ENCODE measurements around the gene MTX1.
A peak's percentile ranks its signal among the peaks of the same experiment; 100 is the strongest.

The MTX1 gene

DNA sequence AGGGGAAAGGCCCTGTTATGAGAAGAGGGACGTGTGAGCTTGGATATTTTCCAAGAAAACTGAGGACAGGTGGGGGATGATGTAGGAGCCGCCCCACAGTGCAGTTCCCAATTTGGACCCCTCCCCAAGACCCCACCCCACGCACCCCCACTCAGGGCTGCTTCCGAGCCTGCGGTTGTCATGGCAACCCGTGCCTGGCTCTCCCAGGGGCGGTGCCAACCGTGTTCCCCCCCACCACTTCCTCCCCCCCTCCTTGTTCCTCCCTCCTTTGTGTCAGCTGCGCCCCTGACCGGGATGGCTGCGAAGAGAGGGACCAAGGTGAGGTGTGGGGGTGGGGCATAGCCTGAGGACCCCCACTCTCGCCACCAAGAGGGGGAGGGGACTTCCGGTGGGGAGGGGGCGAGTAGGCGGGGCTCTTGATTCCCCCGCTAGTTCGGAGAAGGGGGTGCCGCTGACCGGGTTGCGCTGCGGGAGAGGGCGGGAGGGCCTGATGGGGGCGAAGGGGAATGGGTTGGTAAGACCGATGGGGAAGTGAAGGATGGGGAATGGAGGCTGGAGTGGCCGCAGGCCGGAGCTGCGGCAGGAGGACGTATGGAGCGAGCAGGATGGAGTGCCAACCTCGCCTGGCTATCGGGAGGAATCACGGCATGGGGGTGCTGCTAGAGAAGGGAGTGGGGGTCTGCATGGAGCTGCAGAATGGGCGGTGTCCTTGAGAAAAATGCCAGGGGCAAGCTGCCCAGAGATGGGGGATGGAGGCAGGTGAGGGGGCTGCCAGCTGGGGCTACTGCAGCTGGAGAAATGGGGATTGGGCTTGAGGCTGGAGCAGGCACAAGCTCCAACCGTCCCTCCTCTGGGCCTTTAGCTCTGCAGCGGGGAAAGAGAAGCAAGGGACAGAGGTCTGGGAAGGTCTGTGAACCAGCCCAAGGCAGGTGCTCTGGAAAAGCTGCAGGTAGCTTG lies 33.9 kb upstream of the MTX1 start:
- DNase-seq (ENCODE audit: low read depth in 3 of 3), result peak in 1 of 3 donors; percentile 50

DNA sequence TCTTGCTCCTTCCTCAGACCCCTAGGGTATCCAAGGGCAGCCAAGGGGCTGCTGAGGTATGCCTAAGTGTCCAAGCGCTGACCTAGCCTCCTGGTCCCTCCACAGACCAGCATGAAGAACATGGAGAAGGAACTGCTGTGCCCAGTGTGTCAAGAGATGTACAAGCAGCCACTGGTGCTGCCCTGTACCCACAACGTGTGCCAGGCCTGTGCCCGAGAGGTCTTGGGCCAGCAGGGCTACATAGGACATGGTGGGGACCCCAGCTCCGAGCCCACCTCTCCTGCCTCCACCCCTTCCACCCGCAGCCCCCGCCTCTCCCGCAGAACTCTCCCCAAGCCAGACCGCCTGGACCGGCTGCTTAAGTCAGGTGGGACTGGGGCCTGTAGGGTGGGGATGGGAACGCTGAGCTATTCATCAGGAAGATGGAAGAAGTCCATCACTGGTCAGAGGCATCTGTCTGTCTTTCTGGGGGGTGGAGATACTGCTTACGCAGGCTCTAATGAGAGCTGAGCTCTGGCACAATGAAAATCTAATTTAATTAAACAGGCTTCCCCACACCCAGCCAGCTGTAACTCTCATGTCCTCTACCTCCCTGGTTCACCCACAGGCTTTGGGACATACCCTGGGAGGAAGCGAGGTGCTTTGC lies 33.1 kb upstream of the MTX1 start:
- no peak for DNase-seq (ENCODE audit: low read depth in 3 of 3)

DNA sequence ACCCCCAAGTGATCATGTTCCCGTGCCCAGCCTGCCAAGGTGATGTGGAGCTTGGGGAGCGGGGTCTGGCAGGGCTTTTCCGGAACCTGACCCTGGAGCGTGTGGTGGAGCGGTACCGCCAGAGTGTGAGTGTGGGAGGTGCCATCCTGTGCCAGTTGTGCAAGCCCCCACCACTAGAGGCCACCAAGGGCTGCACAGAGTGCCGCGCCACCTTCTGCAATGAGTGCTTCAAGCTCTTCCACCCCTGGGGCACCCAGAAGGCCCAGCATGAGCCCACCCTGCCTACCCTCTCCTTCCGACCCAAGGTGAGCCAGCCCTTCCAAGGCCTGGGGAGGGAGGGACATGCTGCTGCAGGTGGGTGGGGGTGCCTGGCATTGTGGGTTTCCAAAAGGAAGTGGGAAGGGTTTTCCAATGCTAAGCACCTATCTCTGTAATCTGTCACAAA lies 32.5 kb upstream of the MTX1 start:
- DNase-seq (ENCODE audit: low read depth in 3 of 3), result no peak

DNA sequence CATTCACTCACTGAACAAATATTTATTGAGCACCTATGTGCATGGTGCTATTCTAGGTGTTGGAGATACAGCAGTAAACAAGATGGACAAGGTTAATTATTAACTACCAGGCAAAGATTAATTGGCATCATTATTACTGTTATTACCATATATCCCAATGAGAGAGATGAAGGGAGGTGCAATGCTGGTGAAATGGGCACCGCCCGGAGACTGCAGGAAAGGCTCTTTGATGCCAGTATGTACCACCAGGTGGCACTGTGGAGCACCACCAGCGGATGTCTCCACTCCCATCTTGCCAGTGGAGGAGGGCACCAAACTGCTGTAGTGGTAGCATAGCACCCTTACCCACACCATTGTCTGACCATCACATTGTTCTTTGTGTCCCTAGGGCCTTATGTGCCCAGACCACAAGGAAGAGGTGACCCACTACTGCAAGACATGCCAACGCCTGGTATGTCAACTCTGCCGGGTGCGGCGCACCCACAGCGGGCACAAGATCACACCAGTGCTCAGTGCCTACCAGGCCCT lies 31.9 kb upstream of the MTX1 start:
- peak; percentile 60 to 88 (median 80) for DNase-seq (ENCODE audit: low read depth in 3 of 3)

DNA sequence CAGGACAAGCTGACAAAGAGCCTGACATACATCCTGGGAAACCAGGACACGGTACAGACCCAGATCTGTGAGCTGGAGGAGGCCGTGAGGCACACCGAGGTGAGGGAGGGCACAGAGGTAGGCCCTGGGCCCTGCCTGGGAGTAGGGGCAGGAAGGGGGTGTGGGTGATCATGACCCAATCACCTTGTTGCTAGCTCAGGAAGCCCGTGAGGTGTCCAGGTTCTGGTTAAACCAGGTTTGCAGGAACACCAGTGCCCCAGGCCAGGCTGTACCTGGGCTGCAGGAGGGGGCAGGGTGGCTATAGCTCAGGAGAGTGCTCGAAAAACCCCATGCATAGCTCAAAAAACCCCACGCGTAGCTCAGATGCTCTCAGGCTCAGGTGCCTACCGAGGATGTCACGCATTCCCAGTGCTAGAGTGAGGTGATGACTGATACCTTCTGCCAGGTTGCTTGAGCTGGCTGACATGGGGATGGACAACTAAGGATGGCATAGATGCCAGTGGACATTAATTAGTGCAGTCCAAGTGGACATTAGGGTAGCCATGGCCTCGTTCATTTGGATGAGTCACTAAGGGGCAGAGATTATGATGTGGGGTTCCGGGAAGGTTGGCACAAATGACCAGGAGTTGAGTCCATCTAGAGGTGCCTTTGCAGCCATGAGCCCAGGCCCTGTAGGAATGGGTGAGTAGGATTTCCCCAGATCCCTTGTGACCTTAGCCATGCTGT lies 31.1 kb upstream of the MTX1 start:
- DNase-seq (ENCODE audit: low read depth in 3 of 3), result no peak

DNA sequence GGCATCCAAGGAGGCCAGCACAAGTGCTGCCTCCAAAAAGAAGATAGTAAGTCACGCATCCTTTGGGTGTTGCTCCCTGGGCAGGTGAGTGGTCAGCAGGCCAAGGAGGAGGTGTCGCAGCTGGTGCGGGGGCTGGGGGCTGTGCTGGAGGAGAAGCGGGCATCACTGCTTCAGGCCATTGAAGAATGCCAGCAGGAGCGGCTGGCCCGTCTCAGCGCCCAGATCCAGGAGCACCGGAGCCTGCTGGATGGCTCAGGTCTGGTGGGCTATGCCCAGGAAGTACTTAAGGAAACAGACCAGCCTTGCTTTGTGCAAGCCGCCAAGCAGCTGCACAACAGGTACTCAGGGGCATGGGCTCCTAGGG lies 30.6 kb upstream of the MTX1 start:
- no peak for DNase-seq (ENCODE audit: low read depth in 3 of 3)

DNA sequence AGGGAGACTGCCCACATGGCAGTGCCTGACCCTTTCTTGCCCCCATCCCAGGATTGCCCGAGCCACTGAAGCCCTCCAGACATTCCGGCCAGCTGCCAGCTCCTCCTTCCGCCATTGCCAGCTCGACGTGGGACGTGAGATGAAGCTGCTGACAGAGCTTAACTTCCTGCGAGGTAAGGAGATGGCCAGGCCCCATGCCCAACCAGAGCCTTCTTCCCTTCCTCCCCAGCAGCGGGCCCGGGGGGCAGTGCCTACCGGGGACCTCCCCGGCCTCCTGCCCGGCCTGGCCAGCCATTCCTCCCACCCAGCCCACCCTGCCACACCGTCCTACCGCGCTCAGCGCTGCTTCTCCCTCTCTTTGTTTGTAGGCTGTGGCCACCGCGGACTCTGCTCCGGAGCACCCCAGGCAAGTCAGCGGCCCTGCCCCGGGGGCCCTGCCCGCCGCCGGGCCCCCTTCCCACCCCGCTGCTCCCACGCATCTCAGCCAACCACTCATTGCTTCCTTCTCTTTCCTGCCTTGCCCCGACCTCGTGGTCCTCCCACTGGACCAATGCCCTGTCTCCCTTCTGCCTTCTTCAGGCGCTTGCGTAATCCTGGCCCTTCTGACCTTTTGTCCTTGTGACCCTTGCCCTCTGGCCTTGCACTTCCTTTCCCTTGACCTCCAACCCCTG lies 29.9 kb upstream of the MTX1 start:
- no peak for DNase-seq (ENCODE audit: low read depth in 3 of 3)

DNA sequence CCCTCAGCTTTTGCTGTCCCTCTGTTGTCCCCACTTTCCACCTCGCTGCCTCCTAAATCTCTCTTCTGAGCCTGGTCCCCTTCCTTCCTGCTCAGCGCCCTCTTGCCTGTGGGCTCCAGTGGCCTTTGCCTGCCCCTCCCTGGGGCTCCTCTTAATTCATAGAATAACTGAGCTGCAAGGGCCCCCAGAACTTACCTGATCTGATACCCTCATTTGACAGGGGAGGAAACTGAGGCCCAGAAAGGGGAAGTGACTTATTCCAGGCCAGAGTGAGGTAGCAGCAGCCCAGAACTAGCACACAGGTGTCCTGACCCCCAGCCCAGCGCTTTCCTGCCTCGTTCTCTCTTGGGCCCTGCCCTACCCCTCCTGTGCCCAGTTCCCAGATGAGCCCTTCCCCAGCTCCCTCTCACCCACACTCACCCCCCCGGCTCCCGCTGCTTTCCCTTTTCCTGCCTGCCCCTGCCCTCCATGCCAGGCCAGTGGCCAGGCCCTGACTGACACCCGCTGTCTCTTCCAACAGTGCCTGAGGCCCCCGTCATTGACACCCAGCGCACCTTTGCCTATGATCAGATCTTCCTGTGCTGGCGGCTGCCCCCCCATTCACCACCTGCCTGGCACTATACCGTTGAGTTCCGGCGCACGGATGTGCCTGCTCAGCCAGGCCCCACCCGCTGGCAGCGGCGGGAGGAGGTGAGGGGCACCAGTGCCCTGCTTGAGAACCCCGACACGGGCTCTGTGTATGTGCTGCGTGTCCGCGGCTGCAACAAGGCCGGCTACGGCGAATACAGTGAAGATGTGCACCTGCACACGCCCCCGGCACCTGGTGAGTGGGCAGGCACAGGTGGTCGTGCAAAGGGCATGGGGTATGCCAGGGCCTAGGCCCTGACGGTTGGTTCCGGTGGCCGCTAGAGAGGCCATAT lies 29.1 kb upstream of the MTX1 start:
- no peak for DNase-seq (ENCODE audit: low read depth in 3 of 3)

DNA sequence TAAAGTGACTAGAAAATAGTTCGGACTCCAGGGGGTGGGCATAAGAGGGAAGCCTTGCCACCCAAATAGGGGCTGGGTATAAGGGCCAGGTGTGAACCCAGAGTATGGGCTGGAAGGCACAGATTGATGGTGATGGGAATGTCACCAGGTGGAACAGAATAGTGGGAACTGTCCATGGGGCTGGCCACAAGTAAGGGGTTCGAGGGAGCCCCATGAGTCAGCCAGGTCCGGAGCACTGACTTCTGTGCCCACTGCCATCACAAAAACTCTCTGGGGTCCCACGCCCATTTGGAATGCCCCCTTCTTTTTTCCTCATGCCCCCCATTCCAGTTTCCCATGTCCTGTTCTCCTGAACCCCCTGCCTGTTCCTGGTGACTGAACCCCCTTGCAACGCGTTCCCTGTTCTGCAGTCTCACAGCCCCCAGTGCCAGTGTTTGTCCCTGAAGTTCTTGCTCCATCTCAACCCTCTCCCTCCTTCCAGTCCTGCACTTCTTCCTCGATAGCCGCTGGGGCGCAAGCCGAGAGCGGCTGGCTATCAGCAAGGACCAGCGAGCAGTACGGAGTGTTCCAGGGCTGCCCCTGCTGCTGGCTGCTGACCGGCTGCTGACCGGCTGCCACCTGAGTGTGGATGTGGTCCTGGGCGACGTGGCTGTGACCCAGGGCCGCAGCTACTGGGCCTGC lies 27.0 kb upstream of the MTX1 start:
- DNase-seq (ENCODE audit: low read depth in 3 of 3), result no peak

DNA sequence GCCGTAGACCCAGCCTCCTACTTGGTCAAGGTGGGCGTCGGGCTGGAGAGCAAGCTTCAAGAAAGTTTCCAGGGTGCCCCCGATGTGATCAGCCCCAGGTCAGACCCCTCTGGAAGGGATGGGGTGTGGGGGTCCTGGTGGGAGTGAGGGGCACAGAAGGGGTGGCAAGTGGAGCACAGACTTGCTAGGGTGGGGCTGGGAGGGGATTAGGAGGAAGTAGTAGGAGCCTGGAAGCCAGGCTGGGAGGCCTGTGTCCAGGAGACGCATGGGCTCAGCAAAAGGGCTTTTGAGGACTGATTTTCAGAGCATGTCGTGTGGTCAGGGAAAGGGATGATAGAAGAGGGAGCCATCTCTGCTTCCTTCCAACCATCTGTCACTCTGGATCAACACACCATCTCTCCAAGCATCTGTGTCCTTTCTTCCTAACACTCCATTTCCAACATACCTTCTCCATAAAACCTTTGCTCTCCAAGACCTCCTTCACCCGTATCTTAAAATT lies 26.4 kb upstream of the MTX1 start:
- DNase-seq (ENCODE audit: low read depth in 3 of 3), result no peak

DNA sequence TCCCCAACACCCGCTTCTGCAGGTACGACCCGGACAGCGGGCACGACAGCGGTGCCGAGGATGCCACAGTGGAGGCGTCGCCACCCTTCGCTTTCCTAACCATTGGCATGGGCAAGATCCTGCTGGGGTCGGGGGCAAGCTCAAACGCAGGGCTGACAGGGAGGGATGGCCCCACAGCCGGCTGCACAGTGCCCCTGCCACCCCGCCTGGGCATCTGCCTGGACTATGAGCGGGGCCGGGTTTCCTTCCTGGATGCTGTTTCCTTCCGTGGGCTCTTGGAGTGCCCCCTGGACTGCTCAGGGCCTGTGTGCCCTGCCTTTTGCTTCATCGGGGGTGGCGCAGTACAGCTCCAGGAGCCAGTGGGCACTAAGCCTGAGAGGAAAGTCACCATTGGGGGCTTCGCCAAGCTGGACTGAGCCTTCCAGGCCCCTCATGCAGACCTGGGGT lies 24.7 kb upstream of the MTX1 start:
- DNase-seq (ENCODE audit: low read depth in 3 of 3), result no peak

DNA sequence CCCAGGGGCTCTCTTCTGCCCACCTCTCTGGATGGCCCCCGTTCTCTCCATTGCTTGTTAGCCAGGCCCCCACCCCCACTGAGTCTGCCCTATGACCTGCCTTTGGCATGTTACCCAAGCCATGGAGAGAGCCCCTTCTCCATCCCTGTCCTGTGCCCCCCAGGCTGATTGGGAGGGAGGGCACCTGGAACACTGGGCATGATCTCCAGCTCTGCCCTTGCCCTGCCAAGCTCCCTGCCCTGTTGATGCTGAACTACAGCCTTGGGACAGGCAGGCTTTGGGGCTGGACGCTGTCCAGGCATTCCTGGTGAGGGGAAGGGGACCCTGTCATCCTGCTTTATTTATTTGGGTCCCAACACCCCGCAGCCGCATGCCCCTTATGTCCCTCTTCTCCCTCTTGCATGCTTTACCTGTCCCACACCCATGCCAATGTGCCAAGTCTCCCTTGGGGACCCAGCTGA lies 24.1 kb upstream of the MTX1 start:
- DNase-seq (ENCODE audit: low read depth in 3 of 3), result no peak

DNA sequence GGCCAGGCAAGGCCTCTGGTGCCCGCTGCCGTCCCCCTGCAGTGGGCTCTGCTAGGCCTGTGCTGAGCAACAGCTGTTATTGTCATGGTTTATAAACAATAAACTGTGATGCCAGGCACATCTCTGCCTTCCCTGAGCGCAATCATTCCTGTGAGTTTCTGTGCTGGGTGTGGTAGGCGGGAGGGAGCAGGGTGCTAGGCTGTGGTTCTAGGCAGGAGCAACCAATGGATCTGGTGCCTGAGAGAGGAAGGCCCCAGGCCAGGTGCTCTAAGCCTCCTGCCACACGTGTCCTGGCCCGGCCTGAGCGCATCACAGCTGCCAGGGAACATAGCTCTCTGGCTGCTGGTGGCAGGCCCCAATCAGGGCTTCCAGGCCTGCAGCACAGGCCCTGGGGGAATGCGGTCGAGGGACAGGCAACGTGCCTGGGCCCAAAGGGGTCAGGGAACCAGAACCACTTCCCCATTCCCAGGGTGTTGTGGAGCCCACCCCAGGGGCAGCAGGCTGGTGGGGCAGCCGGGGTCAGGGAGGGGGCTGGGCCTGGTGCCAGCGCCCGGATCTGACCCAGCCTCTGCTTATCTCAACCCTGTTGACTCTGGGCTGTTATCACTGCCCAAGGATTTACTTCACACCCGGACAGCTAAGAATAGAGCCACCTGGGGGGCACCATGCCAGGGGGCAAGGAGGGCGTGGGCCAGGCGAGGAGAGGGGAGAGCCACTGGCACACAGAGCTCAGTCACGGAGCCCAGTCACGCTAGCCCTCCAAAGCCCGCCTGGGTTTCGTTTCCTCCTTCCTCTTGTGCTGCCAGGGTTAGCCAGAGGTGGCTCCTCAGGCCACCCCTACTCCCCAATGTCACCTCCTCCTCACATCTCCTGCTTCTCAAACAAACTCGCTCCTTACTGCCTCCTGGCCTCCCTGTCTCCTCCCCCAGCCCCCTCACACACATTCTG lies 23.4 kb upstream of the MTX1 start:
- DNase-seq (ENCODE audit: low read depth in 3 of 3), result no peak

DNA sequence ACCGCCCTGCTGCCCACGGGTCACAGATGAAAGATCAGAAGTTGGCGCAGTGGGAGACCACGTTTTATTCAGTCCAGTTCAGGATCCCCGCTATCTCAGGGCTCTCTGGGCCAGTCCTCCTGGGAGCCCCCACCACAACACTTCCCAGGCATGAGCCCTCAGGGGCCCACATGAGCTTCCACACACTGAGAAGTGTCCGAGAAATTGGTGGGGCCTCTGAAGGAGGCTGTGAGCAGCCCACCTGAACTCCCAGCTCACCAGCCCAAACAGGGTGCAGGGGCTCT lies 22.8 kb upstream of the MTX1 start:
- no peak for DNase-seq (ENCODE audit: low read depth in 3 of 3)

DNA sequence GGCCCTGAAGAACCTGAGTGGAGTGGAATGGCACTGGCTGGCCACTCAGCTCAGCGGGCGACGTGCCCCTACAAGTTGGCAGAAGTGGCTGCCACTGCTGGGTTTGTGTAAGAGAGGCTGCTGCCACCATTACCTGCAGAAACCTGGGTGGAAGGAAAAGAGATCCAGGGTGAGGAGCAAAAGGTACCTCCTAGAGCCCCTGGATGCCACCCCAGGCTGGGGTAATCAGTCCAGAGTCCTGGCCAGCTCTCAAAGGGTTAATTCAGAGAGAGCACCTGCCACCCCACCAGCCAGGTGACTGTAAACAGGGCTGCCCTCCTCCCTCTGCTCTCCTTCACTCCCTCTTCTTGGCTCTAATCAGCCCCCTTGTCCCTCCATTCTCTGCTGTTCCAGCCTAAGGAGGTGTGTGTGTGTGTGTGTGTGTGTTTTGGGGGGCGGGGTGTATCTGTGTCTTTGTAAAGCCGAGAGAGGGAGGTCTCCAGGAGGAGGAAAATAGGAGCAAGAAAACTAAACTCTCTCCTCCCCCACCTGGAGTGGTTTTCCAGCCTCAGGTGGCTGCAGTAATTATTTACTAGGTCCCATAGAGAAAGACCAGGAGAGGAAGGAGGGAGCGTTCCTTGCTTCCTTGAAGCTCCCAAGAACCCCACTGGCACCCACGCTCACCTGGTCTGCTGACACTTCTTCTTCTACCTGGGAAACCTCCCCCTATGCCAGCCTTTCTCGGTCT lies 22.3 kb upstream of the MTX1 start:
- DNase-seq (ENCODE audit: low read depth in 3 of 3), result no peak

DNA sequence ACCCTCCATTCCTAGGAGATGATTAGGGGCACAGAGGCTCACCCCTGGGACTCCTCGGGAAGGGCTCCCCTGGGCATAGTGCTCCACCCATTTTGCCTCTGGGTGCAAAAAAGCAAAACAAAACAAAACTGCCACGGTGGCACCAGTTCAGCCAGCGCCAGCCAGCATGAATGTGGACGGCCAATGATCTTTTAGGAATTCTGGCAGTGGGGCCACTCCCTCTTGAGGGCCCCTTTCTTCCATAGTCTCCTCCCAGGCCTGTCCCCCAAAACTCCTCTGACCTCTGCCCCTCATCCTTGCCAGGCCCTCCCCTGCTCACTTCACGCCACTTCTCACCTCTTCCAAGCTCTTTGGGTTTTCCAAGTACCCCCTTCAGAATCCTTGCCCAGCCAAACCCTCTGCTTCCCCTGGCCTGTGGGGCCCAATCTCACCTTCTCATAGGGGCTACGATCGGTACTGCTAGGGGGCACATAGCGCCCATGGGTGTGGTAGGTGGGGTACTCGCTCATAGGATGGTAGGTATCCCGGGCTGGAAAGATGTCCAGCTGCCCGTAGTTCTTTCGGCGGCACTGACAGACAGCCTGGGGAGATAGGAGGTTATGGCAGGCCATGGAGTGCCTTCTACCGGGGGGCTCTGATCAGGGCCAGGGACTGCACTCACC lies 21.6 kb upstream of the MTX1 start:
- DNase-seq (ENCODE audit: low read depth in 3 of 3), result no peak

DNA sequence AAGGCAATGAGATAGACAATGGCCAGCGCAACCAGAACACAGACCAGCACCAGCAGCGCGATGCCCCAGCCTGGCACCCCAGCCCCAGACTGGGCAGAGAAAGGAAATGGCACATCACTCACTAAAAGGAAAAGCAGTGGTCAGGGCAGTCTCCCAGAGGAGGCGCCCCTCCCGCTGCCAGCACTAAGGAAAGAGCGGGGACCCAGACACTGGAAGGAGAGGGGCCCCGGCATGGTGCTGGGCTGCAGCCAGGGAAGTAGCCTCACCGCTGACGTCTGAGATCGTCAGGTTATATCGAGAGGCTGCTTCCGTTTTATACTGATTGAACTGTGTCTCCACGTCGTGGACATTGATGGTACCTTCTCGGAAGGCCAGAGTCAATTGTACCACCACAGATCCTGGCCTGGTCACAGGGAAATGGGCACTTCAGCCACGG lies 21.0 kb upstream of the MTX1 start:
- no peak for DNase-seq (ENCODE audit: low read depth in 3 of 3)

Measured in stimulated activated CD4-positive, alpha-beta T cell treated with anti-CD3 and anti-CD28 coated beads, TNF-alpha, amount 100 ng/mL, for 48 hours (primary cell).